ENCODE results near the gene IQCN. TPM values are rescaled to one million over a fixed set of nuclear protein-coding genes. Genes with fewer than 3 reads are reported as not detected.

IQCN gene
- total and polyA plus RNA-seq, 12 donors, result 0.17 to 7.8 (median 0.96) TPM

DNA sequence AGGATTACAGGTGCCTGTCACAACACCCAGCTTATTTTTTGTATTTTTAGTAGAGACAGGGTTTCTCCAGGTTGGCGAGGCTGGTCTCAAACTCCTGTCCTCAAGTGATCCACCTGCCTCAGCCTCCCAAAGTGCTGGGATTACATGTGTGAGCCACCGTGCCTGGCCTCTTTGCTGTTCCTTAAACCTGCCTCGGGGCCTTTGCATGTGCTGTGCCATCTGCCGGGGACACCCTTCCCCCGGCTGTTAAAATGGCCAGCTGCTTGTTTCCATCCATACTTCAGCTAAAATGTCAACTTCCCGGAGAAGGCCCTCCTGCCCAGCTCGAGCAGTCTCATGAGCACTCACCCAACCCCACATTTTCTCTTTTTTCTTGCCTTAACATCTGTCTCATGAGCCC, 29.0 kb downstream of the IQCN start:
- Histone ChIP-seq H3K4me1 (peaks cover 0 to 3% (median 0%) of the 10 kb centered on the region in 9 donors), H3K9me3 (peaks cover 0 to 5% (median 0%) of the 10 kb centered on the region in 11 donors), H3K4me3 (no peak overlapping the region), H3K36me3 (no peaks in the 10 kb centered on the region), H3K27me3 (peaks cover 0 to 4% (median 0%) of the 10 kb centered on the region in 7 donors), H3K27ac (no peak overlapping the region)
- WGBS, 2 donors, result 72 to 74% methylated on average over 7 of the region's 7 CpGs
- DNase-seq (no peak), ATAC-seq (no peak)
- intact Hi-C loops (cut with DNase I), result loop anchor here in 2 of 10 donors (5.0 kb wide), 1 partner anchor 33 kb away; no protein-coding TSS in a partner anchor
- TF ChIP-seq CTCF (IDR thresholded peaks at IDR 0.05), result no peak

DNA sequence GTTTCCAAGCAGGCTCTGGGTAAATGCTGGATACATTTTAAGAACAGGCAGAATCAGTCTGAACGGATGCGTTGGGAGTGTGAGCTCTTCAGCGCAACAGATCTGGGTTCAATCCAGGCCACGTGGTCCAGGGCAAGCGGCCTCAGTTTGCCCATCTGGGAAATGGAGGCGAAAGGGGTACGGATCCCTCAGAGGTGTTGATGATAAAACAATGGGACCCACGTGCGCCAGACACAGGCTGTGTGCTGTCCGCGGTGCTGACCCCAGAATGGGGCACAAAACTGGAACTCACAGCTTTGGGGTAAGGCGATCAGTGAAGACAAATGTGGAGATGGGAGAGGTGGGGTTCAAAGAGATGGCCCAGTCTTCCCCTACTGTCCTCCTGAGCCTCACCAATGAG, 34.9 kb downstream of the IQCN start:
- DNase-seq (no peak), ATAC-seq (peak in 1 of 8 donors; percentile 16)
- WGBS, 2 donors, result 30 to 32% methylated on average over 12 of the region's 12 CpGs
- Histone ChIP-seq H3K27me3 (peaks cover 0 to 33% (median 21%) of the 10 kb centered on the region in 7 donors), H3K27ac (no peak overlapping the region), H3K4me1 (no peaks in the 10 kb centered on the region), H3K9me3 (no peaks in the 10 kb centered on the region), H3K36me3 (no peaks in the 10 kb centered on the region), H3K4me3 (no peak overlapping the region)
- intact Hi-C loops (cut with DNase I), result no loop called here
- TF ChIP-seq CTCF (IDR thresholded peaks at IDR 0.05), result no peak

- ATAC-seq (no peak), DNase-seq (no peak)
- WGBS, 2 donors, result 31 to 35% methylated on average over 6 of the region's 6 CpGs
- Histone ChIP-seq H3K36me3 (no peaks in the 10 kb centered on the region), H3K9me3 (peaks cover 0 to 13% (median 6%) of the 10 kb centered on the region in 11 donors), H3K27me3 (peaks cover 4 to 65% (median 60%) of the 10 kb centered on the region in 7 donors), H3K27ac (no peak overlapping the region), H3K4me1 (peaks cover 0 to 17% (median 4%) of the 10 kb centered on the region in 9 donors), H3K4me3 (no peak overlapping the region)
- intact Hi-C loops (cut with DNase I), result no loop called here
- TF ChIP-seq CTCF (IDR thresholded peaks at IDR 0.05), result no peak
Observed at GRCh38 chr19:18234194-18234593, 40.1 kb downstream of the IQCN start.

DNA sequence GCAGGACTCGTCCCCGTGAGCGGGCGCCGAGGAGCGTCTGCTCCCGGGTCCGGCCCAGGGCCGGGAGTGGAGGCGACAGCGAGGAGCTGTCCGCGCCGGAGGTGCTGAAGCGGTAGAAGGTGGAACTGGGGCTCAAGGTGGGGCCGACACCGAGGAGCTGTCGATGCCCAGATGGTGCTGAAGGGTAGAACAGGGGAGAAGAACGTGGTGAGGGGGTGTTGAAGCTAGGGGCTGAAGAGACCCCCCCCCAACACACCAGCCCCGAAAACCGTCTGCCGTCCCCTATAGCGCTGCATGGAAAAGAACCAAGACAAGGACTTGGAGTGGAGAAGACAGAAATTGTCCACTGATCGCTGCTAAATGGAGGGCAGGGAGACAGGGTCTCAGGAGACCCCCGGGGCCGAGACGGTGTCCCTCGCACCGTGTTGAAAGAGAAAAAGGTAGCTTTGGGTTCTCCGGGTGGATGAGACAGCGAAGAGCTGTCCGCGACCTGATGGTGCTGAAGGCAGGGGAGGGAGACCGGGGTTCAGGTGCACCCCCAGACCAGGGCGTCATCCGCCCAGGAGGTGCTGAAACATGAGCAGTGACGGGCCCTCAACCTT, 40.9 kb downstream of the IQCN start:
- no peak overlapping the region for H3K27ac ChIP-seq
- peaks cover 0 to 13% (median 6%) of the 10 kb centered on the region in 11 donors for H3K9me3 ChIP-seq
- H3K27me3 ChIP-seq, result peaks cover 4 to 67% (median 64%) of the 10 kb centered on the region in 7 donors
- H3K4me3 ChIP-seq, result no peak overlapping the region
- H3K4me1 ChIP-seq, result peaks cover 0 to 17% (median 5%) of the 10 kb centered on the region in 9 donors
- 14 to 18% methylated on average over 37 of the region's 37 CpGs for WGBS, 2 donors
- peak in 6 of 8 donors; percentile 29 to 60 (median 48) for ATAC-seq
- H3K36me3 ChIP-seq, result no peaks in the 10 kb centered on the region
- intact Hi-C loops (cut with DNase I), result no loop called here
- DNase-seq, result peak in 1 of 2 donors; percentile 50
- TF ChIP-seq CTCF (IDR thresholded peaks at IDR 0.05), result no peak
